HG03378 (cell line): Measurements from ENCODE around the gene ATP5MG.

Experiments used
- ATAC-seq: cut with Tn5 transposase; IDR thresholded peaks from one replicate; pipeline ENCODE4 v1.9.1; 2021; ENCODE audit warnings: mild to moderate bottlenecking, moderate library complexity; ENCODE audit not compliant: unreplicated experiment

The ATP5MG gene

GRCh38 chr11:118439646-118440045 is 38.2 kb downstream of the ATP5MG start:
- no peak for ATAC-seq

- no peak for ATAC-seq
Measured at GRCh38 chr11:118441770-118442275, 40.4 kb downstream of the ATP5MG start.

GRCh38 chr11:118442301-118442700 is 40.9 kb downstream of the ATP5MG start:
- no peak for ATAC-seq

- ATAC-seq = no peak
Measured at GRCh38 chr11:118442908-118443589, 41.6 kb downstream of the ATP5MG start.

- ATAC-seq = peak; percentile 43
Measured at GRCh38 chr11:118443590-118444218, 42.3 kb downstream of the ATP5MG start.

GRCh38 chr11:118447423-118447822 is 46.0 kb downstream of the ATP5MG start:
- no peak for ATAC-seq

- peak; percentile 81 for ATAC-seq
Measured at GRCh38 chr11:118448294-118448693, 46.9 kb downstream of the ATP5MG start.

- no peak for ATAC-seq
Measured at GRCh38 chr11:118449316-118449918, 48.0 kb downstream of the ATP5MG start.

GRCh38 chr11:118450451-118450850 is 49.0 kb downstream of the ATP5MG start:
- ATAC-seq = no peak
